Measurements from ENCODE around the gene RBBP5. TPM values are rescaled to one million over a fixed set of nuclear protein-coding genes. Genes with fewer than 3 reads are reported as not detected.

RBBP5 gene
- total RNA-seq, 1 donor from 2014 or later, result 20.6 TPM

DNA sequence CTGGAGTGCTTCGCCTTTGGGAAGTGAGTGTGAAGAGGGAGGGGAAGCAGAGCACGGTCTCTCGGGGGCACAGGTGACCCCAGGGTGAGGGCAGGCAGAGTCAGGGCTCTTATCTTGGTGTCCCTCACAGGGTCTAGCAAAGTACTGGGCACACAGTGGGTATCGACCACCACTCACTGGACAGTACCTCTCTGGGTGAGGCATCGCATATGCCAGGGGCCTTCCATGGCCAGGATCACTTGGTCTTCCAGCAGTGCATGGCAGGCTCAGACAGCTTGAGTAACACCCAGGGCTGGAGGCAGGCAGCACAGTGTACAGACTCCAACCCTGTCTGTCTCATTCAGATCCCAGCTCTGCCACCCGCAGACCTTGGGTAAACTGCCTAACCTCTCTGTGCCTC, 62.1 kb downstream of the RBBP5 start:
- Mint-ChIP-seq H3K4me1 (ENCODE audit: low read depth, unreplicated experiment) (peaks cover 30% of the 10 kb centered on the region), H3K9me3 (ENCODE audit: unreplicated experiment) (peaks cover 13% of the 10 kb centered on the region), H3K27ac (ENCODE audit: unreplicated experiment) (peak overlapping the region; percentile 39), H3K36me3 (ENCODE audit: unreplicated experiment) (peaks cover 5% of the 10 kb centered on the region), H3K4me3 (ENCODE audit: unreplicated experiment) (no peak overlapping the region), H3K27me3 (ENCODE audit: unreplicated experiment) (peaks cover 14% of the 10 kb centered on the region)
- TF ChIP-seq, protein P1, sequence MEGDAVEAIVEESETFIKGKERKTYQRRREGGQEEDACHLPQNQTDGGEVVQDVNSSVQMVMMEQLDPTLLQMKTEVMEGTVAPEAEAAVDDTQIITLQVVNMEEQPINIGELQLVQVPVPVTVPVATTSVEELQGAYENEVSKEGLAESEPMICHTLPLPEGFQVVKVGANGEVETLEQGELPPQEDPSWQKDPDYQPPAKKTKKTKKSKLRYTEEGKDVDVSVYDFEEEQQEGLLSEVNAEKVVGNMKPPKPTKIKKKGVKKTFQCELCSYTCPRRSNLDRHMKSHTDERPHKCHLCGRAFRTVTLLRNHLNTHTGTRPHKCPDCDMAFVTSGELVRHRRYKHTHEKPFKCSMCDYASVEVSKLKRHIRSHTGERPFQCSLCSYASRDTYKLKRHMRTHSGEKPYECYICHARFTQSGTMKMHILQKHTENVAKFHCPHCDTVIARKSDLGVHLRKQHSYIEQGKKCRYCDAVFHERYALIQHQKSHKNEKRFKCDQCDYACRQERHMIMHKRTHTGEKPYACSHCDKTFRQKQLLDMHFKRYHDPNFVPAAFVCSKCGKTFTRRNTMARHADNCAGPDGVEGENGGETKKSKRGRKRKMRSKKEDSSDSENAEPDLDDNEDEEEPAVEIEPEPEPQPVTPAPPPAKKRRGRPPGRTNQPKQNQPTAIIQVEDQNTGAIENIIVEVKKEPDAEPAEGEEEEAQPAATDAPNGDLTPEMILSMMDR (IDR thresholded peaks at IDR 0.05; ENCODE audit: partially characterized antibody, unreplicated experiment), result no peak
- no peak for DNase-seq

- DNase-seq, result no peak
- Mint-ChIP-seq H3K4me3 (ENCODE audit: unreplicated experiment) (no peak overlapping the region), H3K27me3 (ENCODE audit: unreplicated experiment) (peaks cover 14% of the 10 kb centered on the region), H3K27ac (ENCODE audit: unreplicated experiment) (peak overlapping the region; percentile 33), H3K4me1 (ENCODE audit: low read depth, unreplicated experiment) (peaks cover 35% of the 10 kb centered on the region), H3K9me3 (ENCODE audit: unreplicated experiment) (peaks cover 13% of the 10 kb centered on the region), H3K36me3 (ENCODE audit: unreplicated experiment) (peaks cover 4% of the 10 kb centered on the region)
- TF ChIP-seq, protein P1 (IDR thresholded peaks at IDR 0.05; ENCODE audit: partially characterized antibody, unreplicated experiment), result no peak
Observed at GRCh38 chr1:205058853-205059252, 62.9 kb downstream of the RBBP5 start.

DNA sequence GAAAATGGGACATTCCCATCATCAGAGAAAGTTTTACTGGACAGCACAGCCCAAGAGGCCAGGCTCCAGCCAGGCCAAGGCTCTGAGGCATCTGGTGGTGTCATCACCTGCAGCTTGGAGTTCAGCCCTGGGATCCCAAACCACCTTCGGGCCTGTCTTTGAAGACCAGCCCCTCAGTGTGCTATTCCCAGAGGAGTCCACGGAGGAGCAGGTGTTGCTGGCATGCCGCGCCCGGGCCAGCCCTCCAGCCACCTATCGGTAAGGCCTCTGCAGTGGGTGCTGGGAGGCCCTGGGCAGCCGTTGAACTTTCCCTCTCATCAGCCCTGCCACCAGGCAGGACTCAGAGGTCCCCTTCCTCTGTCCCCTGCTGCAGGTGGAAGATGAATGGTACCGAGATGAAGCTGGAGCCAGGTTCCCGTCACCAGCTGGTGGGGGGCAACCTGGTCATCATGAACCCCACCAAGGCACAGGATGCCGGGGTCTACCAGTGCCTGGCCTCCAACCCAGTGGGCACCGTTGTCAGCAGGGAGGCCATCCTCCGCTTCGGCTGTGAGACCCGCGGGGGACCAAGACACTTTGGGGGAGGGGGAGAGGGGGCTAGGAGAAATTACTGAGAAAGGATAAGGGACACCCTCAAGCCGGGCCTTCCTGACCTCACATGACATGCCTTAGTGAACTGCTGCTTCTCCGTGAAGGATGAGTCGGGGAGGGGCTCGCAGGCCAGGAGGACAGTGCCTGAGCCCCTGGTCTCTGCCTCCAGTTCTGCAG, 63.8 kb downstream of the RBBP5 start:
- H3K36me3 Mint-ChIP-seq (ENCODE audit: unreplicated experiment), result no peaks in the 10 kb centered on the region
- no peak for DNase-seq
- H3K4me1 Mint-ChIP-seq (ENCODE audit: low read depth, unreplicated experiment), result peaks cover 43% of the 10 kb centered on the region
- no peak overlapping the region for H3K27ac Mint-ChIP-seq (ENCODE audit: unreplicated experiment)
- TF ChIP-seq, protein P1 (IDR thresholded peaks at IDR 0.05; ENCODE audit: partially characterized antibody, unreplicated experiment), result no peak
- H3K27me3 Mint-ChIP-seq (ENCODE audit: unreplicated experiment), result peaks cover 19% of the 10 kb centered on the region
- H3K4me3 Mint-ChIP-seq (ENCODE audit: unreplicated experiment), result no peak overlapping the region
- peaks cover 16% of the 10 kb centered on the region for H3K9me3 Mint-ChIP-seq (ENCODE audit: unreplicated experiment)

DNA sequence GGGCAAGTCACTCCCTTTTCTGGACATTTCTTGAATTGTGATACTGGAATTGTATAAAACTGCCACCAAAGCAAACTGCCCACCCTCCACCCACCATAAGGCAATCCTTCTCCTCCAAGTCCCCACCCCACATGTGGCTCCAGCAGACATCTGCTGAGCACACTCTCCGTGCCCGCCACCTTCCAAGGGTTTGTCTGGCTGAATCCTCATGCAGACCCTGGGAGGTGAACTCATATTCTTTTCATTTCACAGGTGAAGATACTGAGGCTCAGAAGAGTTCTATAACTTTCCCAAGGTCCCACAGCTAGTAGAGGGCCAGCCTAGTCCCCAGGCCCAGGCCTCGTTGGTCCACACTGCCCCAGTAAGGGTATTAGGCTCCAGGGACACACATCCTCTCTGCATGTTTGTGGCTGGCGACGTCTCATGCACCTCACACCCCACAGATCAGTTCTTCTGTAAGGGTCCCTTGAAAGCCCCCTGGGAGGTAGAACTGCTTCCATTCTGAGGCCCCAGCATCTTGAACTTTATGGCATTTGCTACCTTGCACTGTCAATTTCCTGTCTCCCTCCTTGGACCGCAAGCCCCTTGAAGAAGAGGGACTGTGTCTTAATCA, 64.7 kb downstream of the RBBP5 start:
- TF ChIP-seq, protein P1 (IDR thresholded peaks at IDR 0.05; ENCODE audit: partially characterized antibody, unreplicated experiment), result no peak
- no peak for DNase-seq
- peak overlapping the region; percentile 55 for H3K4me3 Mint-ChIP-seq (ENCODE audit: unreplicated experiment)
- peaks cover 17% of the 10 kb centered on the region for H3K9me3 Mint-ChIP-seq (ENCODE audit: unreplicated experiment)
- H3K36me3 Mint-ChIP-seq (ENCODE audit: unreplicated experiment), result no peaks in the 10 kb centered on the region
- peaks cover 49% of the 10 kb centered on the region for H3K4me1 Mint-ChIP-seq (ENCODE audit: low read depth, unreplicated experiment)
- H3K27ac Mint-ChIP-seq (ENCODE audit: unreplicated experiment), result peak overlapping the region; percentile 85
- peaks cover 21% of the 10 kb centered on the region for H3K27me3 Mint-ChIP-seq (ENCODE audit: unreplicated experiment)

- TF ChIP-seq, protein P1 (IDR thresholded peaks at IDR 0.05; ENCODE audit: partially characterized antibody, unreplicated experiment), result no peak
- Mint-ChIP-seq H3K27ac (ENCODE audit: unreplicated experiment) (peak overlapping the region; percentile 85), H3K4me3 (ENCODE audit: unreplicated experiment) (peak overlapping the region; percentile 55), H3K36me3 (ENCODE audit: unreplicated experiment) (no peaks in the 10 kb centered on the region), H3K4me1 (ENCODE audit: low read depth, unreplicated experiment) (peaks cover 49% of the 10 kb centered on the region), H3K9me3 (ENCODE audit: unreplicated experiment) (peaks cover 14% of the 10 kb centered on the region), H3K27me3 (ENCODE audit: unreplicated experiment) (peaks cover 21% of the 10 kb centered on the region)
- DNase-seq, result peak; percentile 85
Observed at GRCh38 chr1:205056188-205056611, 65.6 kb downstream of the RBBP5 start.
